ENCODE measurements around the gene FMO3.

The FMO3 gene

DNA sequence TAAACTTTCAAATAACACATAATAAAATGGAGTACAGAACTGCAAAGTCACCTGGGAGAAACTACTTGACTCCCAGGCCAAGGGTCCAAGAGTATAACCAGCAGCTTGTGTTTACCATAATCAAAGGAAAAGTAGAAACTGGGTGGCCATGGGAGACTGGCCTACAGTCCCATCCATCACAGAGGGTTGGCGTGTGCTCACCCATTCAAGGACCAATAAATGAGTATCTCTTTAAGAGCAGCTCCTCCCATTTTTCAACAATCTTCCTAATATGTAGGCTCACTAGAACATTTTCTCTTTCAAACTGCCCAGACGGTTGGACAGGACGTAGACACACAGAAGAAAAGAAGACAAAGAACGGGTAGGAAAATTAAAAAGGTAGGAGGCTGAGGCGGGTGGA, at the start of gene FMO3:
FMO3 (plus strand) TSS at position 302 of the 400 bp plus-strand sequence. CDS start 1,754 bp downstream, outside the sequence.
- DNase-seq (ENCODE audit: insufficient read length, low spot score) (no peak), FAIRE-seq (no peak)

DNA sequence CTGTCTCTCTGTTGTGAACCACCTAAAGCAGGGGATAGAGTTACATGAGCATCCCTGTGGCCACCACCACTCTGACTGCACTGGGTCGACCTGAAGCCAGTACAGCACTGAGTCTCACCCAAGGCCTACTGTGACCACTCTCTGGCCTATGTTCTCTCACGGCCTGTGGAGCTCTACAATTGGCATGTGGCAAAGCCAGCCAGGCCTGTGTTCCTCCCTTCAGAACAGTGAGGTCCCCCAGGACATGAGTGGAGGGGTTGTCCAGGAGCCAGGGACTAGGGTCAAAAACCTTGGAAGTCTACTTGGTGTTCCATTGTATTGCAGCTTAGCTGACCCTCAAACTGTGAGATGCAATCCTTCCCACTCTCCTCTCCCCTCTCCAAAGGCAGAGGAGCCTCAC, 42.7 kb upstream of the FMO3 start:
- FAIRE-seq (no peak), DNase-seq (ENCODE audit: insufficient read length, low spot score) (no peak)

DNA sequence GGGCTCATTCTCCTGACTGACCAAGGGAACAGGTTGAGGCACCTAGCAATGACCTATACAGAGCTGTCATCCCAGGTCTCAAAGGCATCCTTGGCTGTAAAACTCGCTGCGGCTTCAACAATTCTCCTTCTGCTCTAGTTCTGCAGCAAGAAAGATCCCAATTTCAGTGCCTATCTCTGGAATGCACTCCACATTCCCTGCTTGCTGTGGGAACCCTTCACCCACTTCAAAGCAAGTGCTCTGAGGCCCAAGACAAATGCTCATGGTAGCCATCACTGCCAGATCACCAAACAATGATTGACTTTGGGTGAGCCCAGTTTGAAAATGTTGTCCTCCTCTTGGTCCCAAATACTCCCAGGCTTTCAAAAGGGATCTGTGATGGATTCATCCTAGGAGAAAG, 37.7 kb upstream of the FMO3 start:
- FAIRE-seq (no peak), DNase-seq (ENCODE audit: insufficient read length, low spot score) (no peak)

DNA sequence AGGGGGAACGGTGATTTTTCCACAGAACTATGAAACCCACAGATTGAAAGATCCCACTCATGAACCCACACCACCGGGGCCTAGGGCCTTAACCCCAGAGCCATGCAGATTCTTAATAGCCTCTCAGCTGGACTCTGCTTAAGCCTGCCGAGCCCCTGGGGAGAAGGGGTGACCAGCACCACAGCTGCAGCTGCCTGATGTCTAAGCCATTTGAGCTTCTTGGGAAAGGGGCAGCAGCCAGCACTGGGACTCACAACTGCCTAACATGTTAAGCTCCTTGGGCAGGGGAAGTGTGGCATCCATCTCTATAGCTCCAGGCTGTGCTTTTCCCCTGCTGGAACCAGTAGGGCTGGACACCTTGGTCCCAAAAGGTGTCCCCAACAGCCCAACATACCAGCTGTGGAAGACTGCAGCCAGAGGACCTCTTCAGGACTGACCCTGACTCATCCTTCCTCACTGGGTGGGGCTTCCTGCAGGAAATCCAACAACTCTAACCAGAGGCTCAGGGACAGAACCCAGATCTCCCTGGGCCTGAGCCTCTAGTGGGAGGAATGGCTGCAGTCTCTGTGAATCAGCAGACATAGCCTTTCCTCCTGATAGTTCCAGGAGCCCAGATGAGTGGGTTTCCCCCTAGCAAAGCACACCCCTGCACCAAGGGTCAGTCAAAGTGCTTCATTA, 34.6 kb upstream of the FMO3 start:
- FAIRE-seq (no peak), DNase-seq (ENCODE audit: insufficient read length, low spot score) (no peak)

DNA sequence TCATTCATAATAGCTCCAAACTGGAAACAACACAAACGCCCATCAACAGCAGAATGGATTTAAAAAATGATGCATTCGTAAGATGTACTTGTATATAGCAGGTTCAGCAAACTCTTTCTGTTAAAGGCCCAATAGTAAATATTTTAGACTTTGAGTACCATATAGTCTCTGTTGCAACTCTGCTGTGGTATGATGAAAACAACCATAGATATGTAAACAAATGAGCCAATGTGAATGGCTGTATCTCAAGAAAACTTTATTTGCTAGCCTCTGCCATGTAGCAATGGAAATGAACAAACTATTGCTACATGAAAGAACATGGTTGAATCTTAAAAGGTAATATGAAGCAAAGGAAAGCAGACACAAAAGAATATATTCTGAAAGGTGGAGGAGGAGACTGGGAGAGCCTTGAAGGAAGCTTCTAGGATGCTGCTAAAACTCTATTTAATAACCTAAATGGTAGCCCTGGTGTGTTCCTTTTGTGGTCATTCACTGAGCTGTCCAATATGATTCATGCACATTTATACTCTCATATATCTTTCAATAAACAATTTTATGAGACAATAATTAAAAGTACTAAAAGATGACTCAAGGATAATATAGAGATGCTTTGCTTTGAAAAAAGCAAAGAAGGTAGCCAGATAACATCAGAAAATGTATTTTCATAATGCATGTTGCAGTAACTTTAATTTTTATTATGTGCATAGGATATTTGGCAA, 29.1 kb upstream of the FMO3 start:
- FAIRE-seq (no peak), DNase-seq (ENCODE audit: insufficient read length, low spot score) (no peak)

DNA sequence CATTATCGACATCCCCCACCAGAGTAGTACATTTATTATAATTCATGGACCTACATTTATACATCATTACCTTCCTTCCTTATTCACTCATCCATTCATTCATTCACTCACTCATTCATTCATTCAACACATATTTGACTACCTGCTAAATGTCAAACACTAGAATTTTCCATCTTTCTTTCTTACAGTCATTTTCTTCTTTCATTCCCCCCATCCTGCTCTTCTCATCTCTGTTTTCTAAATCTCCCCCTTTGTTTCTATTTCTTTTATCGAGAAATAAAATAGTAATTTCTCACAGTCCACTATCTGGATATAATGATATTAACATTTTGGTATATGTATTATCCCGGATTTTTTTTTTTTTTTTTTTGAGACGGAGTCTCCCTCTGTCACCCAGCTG, 27.8 kb upstream of the FMO3 start:
- DNase-seq (ENCODE audit: insufficient read length, low spot score) (no peak), FAIRE-seq (no peak)

DNA sequence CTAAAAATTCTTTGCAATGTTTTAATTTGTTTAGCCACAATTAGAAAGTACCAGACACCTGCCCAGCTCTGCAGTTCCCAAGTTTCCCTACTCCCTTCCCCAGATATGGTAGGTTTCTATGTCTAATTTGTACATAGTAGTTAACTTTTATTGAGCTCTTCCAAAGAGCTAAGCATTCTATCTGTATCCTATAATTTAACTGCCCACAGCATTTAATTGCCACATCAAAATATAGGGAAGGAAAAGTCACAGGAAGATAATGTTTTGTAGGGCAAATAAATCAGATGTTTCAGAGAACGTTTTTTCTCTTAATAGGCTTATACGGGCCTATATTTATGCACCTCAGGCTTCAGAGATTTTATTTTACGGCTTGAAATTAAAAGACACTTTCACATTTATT, 15.7 kb upstream of the FMO3 start:
- FAIRE-seq (no peak), DNase-seq (ENCODE audit: insufficient read length, low spot score) (no peak)

DNA sequence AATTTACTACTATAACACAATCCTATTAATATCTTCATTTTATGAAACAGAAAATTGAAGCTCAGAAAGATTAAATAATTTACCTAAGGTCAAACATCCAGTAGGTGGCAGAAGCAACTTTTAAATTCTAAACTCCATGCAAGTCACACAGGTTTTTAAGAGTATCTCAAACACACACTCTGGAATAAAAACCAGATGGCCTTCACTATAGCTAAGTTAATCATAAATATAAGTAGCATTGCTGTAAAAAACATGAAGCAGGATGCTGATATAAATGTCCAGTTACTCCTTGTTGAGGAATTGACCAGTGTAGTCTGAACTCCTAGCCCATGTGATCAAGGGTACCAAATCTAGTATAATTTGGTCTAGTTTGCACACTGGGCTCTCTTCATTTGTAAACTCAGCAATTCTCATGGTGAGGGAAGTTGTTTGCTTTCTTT, 9.4 kb upstream of the FMO3 start:
- no peak for DNase-seq (ENCODE audit: insufficient read length, low spot score)
- FAIRE-seq, result no peak

DNA sequence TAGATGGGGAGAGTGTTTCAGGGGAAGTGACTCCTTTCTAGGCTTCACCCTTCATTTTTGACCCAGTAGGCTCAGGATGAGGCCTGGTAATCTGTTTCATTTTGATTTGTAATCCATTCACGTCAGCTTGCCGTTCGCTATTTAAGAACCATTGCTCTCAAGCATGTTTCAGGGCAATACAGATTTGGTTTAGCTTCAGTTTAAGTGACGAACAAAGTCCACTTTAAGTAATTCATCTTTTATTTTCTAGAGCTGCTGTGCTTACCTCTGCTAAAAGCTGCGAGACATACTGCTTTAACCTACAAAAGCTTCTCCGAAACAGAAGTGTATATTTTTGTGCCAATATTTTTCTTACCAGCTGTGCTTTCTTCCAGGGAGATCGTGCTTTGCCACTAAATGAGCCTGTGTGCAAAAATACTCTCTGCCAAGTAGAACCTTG, 8.9 kb upstream of the FMO3 start:
- DNase-seq (ENCODE audit: insufficient read length, low spot score) (no peak), FAIRE-seq (no peak)

DNA sequence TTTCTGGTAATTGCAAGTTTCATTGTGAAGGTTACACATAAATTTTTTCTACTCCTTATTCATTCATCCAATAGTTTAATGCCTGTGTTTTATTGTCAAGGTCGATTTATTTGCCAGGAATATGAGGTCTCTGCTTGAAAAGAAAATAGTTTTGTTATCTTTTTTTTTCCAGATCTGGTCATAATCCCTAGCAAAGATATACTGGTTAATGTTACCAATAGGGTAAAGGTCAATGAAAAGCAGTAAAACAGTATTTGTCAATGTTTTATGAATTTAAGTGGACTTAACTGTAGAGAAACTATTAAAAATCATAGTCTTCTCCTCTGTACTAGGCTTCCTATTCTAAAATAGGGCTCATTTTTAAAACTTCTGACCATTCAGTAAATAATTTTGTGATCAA, 8.1 kb upstream of the FMO3 start:
- no peak for FAIRE-seq

DNA sequence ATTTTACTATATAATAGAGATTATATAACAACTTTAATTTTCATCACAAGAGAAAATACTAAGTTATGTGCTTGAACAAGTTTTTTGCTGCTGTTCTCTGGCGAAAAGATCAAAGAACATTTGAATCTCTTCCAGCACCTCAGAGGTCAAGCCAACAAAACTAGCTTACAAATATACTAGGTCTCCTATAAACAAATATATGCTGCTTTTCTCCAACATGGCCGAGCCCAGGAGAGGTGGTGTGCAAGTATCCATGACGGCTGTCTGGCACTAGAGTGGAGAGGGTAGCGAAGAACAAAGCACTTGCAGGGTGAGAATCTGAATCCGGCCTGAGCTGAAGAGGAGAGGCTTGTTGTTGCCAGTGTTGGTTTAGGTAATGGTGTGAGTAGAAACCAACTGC, 7.5 kb upstream of the FMO3 start:
- DNase-seq (ENCODE audit: insufficient read length, low spot score), result no peak
- FAIRE-seq, result no peak

More for the DNA sequence above, 8.1 kb upstream of the FMO3 start:
- no peak for DNase-seq (ENCODE audit: insufficient read length, low spot score)

DNA sequence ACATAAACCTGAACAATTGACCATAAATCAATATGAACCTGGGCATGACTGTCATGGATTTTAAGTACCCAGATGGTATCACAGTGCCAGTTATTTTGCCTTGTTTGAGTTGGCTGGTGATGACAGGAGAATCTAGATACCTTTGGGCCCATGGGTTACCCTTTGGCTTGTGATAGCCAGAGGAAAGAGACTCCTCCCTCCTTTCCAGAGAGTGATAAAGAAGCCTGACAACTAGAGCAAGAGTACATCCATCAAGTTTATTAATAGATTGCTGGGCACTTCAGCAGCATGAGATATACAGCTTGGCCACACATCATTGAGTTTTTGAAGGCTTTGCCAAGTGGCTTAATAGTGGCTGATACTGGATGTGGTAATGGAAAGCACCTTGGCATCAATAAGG, 6.6 kb upstream of the FMO3 start:
- FAIRE-seq (no peak), DNase-seq (ENCODE audit: insufficient read length, low spot score) (no peak)

DNA sequence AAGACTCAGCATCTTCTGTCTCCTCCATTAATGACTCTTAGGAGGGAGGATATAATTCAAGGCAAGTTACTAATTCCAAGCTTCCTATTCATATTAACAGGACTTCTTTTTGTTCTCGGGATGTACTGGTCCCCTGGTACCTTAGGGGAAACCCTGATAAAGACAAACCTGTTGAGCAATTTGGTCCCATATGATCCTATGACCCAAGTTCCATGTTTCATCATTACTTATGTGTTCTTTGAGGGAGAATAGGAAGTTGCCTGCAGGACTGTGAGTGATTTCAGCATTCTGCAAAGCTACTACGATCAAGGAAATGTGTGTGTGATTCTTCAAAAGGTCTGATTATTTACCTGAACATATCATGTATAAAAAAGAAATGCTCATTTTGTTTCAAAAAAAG, 5.8 kb upstream of the FMO3 start:
- DNase-seq (ENCODE audit: insufficient read length, low spot score) (no peak), FAIRE-seq (no peak)

DNA sequence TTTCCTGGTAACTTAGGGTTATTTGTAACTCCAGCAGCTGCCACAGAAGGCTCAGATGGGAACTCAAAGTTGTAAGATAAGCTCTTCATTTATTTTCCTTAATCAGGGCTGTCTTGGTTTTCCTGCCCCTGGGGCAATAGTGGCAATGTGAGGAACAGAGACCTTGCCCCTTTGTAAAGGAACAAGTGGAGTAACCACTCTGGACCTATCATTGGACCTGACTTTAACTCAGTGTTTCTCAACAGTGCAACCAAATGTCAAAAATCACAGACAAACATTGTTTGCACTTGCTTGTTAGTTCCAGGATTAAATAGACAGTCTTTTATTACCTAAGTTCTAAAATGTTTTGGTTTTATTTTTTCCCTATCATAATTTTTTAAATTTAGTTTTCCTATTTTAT, 2.8 kb upstream of the FMO3 start:
- no peak for DNase-seq (ENCODE audit: insufficient read length, low spot score)
- no peak for FAIRE-seq

DNA sequence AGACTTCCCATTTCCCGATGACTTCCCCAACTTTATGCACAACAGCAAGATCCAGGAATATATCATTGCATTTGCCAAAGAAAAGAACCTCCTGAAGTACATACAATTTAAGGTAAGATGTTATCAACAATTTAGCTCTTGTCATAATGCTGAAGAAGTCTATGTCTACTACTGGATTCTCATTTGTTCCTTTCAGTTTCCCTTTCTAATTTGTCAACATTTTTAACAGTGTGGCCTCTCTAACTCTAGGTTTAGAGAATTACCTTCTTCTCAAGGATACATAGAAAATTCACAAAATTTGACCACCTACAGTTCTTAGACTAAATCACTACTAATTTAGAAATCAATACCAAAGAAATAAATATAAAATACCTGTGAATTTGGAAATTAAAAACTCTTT, 13.2 kb downstream of the FMO3 start:
- FAIRE-seq, result no peak
- no peak for DNase-seq (ENCODE audit: insufficient read length, low spot score)

DNA sequence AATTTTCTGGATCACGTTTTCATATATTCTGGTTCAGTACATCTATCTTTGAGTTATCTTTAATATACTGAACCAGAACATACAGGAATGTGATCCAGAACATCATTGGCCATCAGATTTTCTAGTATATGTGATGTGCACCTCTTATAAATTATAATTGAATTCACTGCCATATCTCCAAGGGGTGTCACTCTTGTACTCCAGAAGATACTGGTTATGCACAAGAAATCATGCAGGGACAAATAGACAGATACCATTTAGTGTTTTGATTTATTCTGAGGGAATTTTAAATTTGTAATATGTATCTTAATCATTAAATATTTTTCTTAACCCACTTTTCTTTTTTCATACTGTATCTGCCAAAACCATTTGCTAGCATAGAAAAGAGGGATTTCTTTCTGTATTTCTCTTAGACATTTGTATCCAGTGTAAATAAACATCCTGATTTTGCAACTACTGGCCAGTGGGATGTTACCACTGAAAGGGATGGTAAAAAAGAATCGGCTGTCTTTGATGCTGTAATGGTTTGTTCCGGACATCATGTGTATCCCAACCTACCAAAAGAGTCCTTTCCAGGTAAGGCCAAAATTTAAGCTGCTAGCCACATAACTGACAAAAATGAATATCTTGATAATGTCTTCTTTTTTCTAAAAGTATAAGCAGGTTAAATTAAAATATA, 16.7 kb downstream of the FMO3 start:
- DNase-seq (ENCODE audit: insufficient read length, low spot score), result no peak
- no peak for FAIRE-seq

DNA sequence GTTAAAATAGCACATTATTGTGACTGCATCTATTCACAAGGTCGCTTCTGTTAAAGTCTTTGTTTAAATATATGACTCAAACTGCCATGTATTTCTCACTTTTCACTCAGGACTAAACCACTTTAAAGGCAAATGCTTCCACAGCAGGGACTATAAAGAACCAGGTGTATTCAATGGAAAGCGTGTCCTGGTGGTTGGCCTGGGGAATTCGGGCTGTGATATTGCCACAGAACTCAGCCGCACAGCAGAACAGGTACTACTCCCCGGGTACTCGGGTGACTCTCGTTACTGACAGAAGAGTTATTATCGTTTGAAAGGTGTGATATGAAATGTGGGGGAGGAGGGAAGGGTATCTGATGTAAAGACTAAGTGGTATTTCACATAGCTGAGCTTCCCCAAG, 17.3 kb downstream of the FMO3 start:
- no peak for DNase-seq (ENCODE audit: insufficient read length, low spot score)
- no peak for FAIRE-seq

DNA sequence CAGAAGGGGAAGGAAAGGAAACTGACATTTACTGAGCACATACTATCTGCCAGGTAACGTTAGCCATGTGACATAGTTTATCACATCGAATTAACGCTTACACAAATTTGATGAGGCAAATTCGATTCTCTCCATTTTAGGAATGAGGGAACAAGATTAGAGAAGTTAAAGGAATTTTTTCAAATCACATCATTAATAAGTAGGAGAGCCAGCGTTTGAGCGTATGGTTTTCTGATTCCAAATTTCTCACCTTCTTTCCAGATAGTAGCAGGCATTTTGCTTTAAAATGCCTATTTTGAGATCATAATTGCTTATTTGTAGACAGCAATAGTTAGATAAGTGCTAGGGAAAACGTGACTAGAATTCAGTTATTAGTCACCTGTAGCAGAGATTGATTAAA, 19.3 kb downstream of the FMO3 start:
- FAIRE-seq, result no peak
- no peak for DNase-seq (ENCODE audit: insufficient read length, low spot score)

DNA sequence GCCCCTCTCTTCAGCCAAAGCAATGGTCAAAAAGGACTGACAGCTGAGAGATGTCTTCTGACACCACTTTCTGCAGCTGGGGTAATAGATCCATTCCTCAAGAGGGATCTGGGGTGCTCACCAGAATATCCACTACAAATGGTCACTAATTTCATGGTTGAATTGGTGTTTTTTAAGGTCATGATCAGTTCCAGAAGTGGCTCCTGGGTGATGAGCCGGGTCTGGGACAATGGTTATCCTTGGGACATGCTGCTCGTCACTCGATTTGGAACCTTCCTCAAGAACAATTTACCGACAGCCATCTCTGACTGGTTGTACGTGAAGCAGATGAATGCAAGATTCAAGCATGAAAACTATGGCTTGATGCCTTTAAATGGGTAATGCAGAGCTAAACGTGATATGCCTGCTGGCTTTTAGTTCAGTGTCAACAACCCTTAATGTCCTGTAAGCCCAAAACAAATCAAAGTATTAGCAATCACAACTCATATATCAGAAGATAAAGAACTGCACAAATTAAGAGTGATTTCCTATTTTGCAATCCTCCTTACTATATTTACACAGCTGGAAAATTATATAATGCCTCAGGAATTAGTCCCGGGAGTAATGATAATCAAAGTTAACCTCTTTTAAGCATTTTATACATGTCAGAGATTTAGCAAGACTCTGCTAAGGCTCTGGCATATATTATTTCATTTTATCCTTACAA, 20.1 kb downstream of the FMO3 start:
- FAIRE-seq (no peak), DNase-seq (ENCODE audit: insufficient read length, low spot score) (no peak)

DNA sequence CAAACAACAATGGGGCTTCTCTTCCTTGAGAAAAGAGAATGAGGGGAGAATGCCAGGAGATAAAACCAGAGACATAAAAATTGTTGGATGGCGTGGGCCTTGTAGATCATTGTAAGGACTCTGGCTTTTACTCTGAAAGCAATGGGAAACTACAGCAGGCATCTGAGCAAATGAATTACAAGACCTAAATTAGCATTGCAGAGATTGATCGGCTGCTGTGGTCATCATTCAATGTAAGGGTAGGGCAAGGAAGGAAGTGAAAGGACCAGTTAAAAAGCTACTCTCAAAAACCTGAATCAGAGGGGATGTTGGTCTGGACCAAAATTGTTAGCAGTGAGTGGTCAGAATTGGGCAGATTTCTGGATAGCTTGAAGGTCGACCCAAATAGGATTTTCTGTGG, 21.4 kb downstream of the FMO3 start:
- FAIRE-seq, result no peak
- DNase-seq (ENCODE audit: insufficient read length, low spot score), result no peak

DNA sequence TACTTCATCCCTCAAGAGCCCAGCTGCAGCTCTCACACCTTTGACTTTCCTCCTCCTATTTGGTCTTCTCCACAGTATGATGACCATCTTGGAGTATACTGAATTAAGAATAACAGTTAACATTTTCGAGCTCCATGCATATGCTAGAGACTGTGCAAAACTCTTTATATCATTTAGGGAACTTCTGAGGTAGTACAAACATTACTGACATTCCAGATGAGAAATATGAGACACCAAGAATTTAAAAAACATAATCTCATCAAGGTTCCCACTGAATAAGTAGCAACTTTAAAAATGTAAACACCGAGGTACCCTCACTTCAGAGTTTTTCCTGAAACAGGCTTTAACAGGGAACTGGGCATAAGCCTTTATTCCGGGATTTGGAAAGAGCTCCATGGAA, 22.7 kb downstream of the FMO3 start:
- FAIRE-seq (no peak), DNase-seq (ENCODE audit: insufficient read length, low spot score) (no peak)

Data from GM19239 (cell line).